IPS-18a (cell line): ENCODE data around the gene TCF19.
"Not testable (repeated sequence)": the region's sequence is repeated elsewhere in the genome, so short reads cannot be mapped to it uniquely, and the experiment has no call there.

Source experiments
- H3K27ac ChIP-seq: one replicate; pipeline ENCODE4 v1.5.1; 2013; ENCODE audit warnings: low read length
- H3K27me3 ChIP-seq: one replicate; pipeline ENCODE4 v1.6.1; 2013; ENCODE audit warnings: mild to moderate bottlenecking, low read length; ENCODE audit not compliant: control insufficient read depth, insufficient read depth
- H3K36me3 ChIP-seq: one replicate; pipeline ENCODE4 v1.6.1; 2013; ENCODE audit warnings: low read depth, low read length; ENCODE audit not compliant: control insufficient read depth
- H3K4me1 ChIP-seq: one replicate; pipeline ENCODE4 v1.6.1; 2013; ENCODE audit warnings: low read depth, low read length; ENCODE audit not compliant: control insufficient read depth
- H3K4me3 ChIP-seq: one replicate; pipeline ENCODE4 v1.5.1; 2013; ENCODE audit warnings: low read length
- H3K9ac ChIP-seq: one replicate; pipeline ENCODE4 v1.6.1; 2013; ENCODE audit warnings: mild to moderate bottlenecking, low read length, moderate library complexity
- H3K9me3 ChIP-seq: one replicate; pipeline ENCODE4 v1.6.1; 2013; ENCODE audit warnings: low read depth, low read length; ENCODE audit not compliant: control insufficient read depth

TCF19 gene

DNA sequence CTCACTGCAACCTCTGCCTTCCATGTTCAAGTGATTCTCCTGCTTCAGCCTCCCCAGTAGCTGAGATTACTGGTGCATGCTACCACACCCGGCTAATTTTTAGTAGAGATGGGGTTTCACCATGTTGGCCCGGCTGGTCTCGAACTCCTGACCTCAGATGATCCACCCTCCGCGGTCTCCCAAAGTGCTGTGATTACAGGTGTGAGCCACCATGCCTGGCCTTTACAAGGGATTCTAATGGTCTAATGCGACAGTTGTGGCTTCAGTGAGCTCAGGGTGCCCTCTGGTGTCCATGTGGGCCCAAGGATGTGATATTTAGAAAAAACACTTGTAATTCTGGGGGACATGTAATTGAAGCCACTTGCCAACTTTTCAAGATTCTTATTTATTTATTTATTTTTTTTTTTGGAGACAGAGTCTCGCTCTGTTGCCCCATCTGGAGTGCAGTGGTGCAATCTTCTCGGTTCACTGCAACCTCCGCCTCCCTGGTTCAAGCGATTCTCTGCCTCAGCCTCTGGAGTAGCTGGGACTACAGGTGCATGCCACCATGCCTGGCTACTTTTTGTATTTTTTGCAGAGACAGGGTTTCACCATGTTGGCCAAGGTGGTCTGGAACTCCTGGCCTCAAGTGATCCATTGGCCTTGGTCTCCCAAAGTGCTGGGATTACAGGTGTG lies 34.2 kb downstream of the TCF19 start:
- H3K4me1 ChIP-seq, H3K9ac ChIP-seq, H3K4me3 ChIP-seq, H3K27me3 ChIP-seq, H3K36me3 ChIP-seq, H3K9me3 ChIP-seq, H3K27ac ChIP-seq: not testable (repeated sequence)

DNA sequence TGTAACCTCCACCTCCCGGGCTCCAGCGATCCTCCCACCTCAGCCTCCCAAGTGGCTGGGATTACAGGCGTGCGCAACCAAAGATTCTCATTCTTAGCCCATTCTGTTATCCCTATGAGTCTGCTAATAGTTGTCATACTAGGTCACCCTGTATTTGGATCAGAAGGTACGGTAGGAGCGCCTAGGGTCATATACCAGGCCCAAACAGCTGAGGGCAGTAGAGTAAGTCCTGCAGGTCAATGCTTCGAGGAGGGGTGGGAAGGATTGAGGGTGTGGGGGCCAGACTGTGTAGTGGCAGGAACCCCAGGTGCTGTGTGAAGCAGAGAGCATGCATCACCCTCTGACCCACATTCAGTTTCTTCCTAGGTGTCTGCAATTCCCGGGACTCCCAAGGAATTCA lies 34.8 kb downstream of the TCF19 start:
- H3K36me3 ChIP-seq = no peaks in the 10 kb centered on the region
- H3K27me3 ChIP-seq = no peaks in the 10 kb centered on the region
- no peak overlapping the region for H3K27ac ChIP-seq
- H3K9ac ChIP-seq = no peak overlapping the region
- no peaks in the 10 kb centered on the region for H3K9me3 ChIP-seq
- no peak overlapping the region for H3K4me3 ChIP-seq
- peaks cover 3% of the 10 kb centered on the region for H3K4me1 ChIP-seq

DNA sequence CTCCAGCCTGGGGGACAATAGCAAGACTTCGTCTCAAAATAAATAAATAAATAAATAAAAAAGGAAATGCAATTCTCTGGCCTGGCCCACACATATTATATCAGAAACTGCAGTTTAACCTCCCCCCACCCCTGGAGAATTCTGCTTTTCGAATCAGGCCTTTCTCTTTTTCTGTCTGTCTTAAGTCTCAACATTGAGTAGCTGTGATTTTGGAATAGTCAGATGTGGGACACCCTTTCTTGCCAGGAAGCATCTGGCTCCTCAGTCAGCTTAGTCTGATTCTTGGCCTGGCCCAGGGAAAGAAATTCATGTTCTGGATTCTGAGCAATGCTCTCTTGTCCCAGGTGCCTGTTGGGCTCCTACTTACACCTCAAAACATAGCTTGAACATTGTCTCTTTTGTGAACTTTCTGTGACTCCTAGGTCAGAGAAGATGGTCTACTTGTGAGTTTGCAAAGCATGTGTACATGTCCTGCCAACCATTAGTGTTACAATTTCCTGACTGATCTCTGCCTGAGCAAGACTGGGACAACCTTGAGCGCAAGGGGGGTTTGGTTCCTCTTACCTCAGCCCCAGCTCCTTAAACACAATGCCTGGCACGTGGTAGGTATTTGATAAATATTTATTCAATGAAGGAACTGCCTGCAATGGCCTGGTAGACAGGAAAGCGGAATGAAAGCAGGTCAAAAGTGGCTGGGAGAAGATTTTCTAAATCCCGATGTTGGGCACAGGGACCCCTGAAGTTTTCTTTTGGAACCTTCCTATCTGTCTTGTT lies 35.9 kb downstream of the TCF19 start:
- no peak overlapping the region for H3K9ac ChIP-seq
- H3K4me3 ChIP-seq = no peak overlapping the region
- no peaks in the 10 kb centered on the region for H3K27me3 ChIP-seq
- no peaks in the 10 kb centered on the region for H3K9me3 ChIP-seq
- H3K4me1 ChIP-seq = peaks cover 1% of the 10 kb centered on the region
- H3K27ac ChIP-seq = no peak overlapping the region
- no peaks in the 10 kb centered on the region for H3K36me3 ChIP-seq

DNA sequence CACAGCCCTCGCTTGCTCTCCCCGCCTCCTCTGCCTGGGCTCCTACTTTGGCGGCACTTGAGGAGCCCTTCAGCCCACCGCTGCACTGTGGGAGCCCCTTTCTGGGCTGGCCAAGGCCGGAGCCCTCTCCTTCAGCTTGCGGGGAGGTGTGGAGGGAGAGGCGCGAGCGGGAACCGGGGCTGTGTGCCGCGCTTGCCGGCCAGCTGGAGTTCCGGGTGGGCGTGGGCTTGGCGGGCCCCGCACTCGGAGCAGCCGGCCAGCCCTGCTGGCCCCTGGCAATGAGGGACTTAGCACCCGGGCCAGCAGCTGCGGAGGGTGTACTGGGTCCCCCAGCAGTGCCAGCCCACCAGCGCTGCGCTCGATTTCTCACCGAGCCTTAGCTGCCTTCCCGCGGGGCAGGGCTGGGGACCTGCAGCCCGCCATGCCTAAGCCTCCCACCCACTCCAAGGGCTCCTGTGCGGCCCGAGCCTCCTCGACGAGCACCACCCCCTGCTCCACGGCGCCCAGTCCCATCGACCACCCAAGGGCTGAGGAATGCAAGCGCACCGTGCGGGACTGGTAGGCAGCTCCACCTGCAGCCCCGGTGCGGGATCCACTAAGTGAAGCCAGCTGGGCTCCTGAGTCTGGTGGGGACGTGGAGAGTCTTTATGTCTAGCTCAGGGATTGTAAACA lies 37.1 kb downstream of the TCF19 start:
- not testable (repeated sequence) for H3K36me3 ChIP-seq, H3K27ac ChIP-seq, H3K9me3 ChIP-seq, H3K4me1 ChIP-seq, H3K9ac ChIP-seq, H3K4me3 ChIP-seq, H3K27me3 ChIP-seq

DNA sequence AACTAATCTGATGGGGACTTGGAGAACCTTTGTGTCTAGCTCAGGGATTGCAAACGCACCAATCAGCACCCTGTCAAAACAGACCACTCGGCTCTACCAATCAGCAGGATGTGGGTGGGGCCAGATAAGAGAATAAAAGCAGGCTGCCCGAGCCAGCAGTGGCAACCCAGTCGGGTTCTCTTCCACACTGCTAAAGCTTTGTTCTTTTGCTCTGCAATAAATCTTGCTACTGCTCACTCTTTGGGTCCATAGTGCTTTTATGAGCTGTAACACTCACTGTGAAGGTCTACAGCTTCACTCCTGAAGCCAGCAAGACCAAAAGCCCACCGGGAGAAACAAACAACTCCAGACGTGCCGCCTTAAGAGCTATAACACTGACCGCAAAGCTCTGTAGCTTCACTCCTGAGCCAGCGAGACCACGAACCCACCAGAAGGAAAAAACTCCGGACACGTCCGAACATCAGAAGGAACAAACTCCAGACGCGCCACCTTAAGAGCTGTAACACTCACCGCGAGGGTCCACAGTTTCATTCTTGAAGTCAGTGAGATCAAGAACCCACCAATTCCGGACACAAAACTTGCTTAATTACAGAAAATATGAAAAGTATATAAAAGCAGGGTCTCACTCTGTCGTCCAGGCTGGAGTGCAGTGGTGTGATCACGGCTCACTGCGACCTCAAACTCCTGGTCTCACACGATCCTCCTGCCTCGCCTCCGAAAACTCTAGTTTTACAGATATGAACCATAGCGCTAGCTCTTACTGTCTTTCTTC lies 38.0 kb downstream of the TCF19 start:
- not testable (repeated sequence) for H3K36me3 ChIP-seq, H3K9ac ChIP-seq, H3K27ac ChIP-seq, H3K9me3 ChIP-seq, H3K27me3 ChIP-seq, H3K4me1 ChIP-seq
- H3K4me3 ChIP-seq = peak overlapping the region; percentile 81

DNA sequence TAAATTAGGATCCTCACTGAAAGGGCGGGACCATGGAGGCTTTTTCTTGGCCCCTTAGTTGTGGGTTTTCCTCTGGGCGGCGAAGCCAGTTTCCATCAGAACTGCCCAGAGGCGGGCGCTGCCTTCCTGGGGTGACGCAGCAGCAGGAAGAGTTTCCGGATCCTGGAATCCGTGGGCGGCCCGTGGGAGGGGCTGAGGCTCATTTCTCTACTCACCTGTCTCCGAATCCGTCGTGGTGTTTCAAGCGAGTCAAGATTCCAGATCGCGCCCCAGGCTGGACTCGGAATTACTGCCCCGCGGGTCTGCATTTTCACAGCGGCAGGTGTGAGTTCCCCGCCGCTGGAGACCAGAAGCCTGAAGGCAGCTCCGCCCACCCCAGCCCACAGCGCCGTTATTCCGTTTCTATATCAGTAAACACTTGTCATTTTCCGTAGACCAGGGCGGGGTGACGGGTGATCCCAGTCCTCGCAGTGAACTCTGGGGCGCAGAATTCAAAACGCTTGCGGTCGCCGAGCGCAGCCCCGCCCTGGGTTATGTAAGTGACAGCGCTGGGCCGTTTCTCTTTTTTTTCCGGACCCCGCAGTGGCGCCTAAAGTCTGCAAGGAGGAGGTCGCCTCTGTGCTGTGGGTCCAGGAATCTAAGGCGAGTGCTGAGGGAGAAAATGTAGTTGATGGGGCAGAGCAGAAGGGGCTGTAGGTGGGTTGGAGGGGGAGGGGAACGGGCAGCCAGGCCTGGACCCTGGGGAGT lies 39.3 kb downstream of the TCF19 start:
- Histone ChIP-seq H3K4me1 (peaks cover 5% of the 10 kb centered on the region), H3K9me3 (no peaks in the 10 kb centered on the region), H3K4me3 (peak overlapping the region; percentile 81), H3K27ac (no peak overlapping the region), H3K36me3 (no peaks in the 10 kb centered on the region), H3K27me3 (no peaks in the 10 kb centered on the region), H3K9ac (peak overlapping the region; percentile 14)

DNA sequence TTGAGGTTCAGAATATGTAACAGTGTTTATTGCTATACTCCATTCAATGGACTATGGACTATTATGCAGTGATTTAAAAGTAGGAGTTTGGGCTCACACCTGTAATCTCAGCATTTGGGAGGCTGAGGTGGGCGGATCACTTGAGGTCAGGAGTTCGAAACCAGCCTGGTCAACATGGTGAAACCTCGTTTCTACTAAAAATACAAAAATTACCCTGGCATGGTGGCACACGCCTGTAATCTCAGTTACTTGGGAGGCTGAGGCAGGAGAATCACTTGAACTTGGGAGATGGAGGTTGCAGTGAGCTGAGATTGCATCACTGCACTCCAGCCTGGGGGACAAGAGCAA lies 40.7 kb downstream of the TCF19 start:
- peaks cover 18% of the 10 kb centered on the region for H3K4me1 ChIP-seq
- not testable (repeated sequence) for H3K9ac ChIP-seq, H3K27ac ChIP-seq, H3K9me3 ChIP-seq, H3K27me3 ChIP-seq, H3K36me3 ChIP-seq, H3K4me3 ChIP-seq

DNA sequence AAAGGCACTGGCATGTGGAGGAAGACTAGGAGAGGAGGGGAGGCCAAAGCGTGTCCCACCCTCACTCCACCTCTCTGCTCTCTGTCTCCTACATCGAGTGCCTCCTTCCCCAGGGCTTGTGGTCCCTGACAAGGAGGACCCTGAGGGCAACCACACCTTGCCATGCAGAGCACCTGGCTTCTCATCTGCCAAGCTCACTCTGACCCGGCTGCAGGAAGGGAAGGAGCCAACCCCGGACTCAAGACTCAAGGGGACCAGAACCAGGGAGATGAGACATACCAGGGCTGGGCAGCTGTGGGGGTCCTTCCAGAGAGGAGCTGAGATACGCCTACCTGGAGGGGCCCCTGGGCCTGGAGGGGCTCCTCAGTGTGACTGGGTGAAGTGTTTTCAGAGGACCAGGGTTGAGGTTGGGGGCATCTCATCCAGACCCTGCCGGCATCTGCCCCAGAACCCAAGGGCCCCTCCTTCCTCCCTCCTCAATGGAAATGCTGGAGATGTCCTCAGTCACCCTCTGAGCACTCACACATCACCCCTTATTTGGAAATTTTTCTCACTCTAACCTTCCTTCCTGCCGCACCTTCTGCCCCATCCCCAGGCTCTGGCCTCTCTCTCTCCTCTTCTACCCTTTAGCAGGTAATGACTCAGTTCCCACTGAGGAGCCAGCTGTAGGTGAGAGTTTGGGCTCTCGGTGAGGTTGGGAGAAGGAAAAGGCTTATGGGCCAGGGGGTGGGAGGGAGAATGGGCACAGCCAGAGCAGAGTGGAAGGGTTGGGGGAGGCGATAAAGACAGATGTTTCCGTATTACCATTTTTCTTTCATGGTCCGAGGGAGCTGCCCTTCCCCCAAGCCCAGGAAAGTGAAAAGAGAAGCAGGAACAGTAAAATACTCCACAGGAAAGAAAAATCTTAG lies 44.1 kb downstream of the TCF19 start:
- H3K27me3 ChIP-seq = no peaks in the 10 kb centered on the region
- no peak overlapping the region for H3K9ac ChIP-seq
- no peaks in the 10 kb centered on the region for H3K36me3 ChIP-seq
- peaks cover 18% of the 10 kb centered on the region for H3K4me1 ChIP-seq
- H3K4me3 ChIP-seq = no peak overlapping the region
- H3K27ac ChIP-seq = no peak overlapping the region
- H3K9me3 ChIP-seq = no peaks in the 10 kb centered on the region

DNA sequence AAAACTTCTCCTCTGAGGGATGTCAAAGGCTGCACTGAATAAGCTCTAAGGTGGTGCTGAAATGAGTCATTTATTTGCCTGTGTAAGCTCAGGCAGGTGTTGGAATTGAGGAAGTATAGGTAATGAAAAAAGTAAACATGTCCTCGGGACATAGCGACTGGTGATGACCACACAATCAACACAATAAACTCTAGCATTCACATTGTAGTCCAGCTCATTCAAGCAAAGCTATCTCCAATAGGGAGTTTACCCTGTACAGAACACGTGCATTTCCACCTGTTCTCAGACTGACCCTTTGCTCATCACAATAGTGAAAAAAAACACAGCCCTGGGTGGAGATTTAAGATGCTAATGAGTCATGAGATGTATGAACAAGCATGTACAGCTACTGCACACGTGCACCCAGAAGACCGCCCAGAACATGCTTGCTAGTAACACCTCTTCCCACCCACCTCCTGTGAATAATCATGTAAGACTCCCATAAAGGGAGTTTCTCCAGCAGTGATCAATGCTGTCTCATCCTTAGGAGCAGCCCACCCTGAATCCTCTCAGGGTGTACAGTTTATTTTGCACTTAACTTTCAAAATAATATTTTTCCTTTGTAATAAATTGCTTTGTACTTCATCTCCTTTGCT lies 45.1 kb downstream of the TCF19 start:
- Histone ChIP-seq H3K4me1 (peaks cover 18% of the 10 kb centered on the region), H3K36me3 (no peaks in the 10 kb centered on the region), H3K9me3 (no peaks in the 10 kb centered on the region), H3K4me3 (no peak overlapping the region), H3K27me3 (no peaks in the 10 kb centered on the region), H3K9ac (no peak overlapping the region), H3K27ac (no peak overlapping the region)

DNA sequence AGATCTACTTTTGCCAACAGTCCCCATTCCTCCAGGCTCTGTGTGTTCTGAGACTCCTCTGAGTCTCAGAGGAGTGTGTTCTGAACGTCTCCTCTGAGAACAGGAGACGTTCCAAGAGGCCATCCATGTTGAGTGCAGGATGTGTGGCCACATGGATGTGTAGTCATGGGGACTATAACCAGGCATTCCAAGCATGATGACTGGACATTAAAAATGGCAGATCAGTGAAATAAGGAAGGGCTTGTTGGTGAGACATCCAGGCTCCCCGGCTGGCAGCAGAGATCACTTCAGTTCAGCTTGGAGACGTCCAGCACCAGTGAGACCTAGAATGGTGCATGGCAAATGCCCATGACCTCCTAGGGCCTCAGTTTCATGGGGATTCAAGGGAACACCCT lies 46.4 kb downstream of the TCF19 start:
- H3K4me3 ChIP-seq = no peak overlapping the region
- peaks cover 18% of the 10 kb centered on the region for H3K4me1 ChIP-seq
- H3K9ac ChIP-seq = no peak overlapping the region
- no peaks in the 10 kb centered on the region for H3K36me3 ChIP-seq
- H3K9me3 ChIP-seq = no peaks in the 10 kb centered on the region
- H3K27ac ChIP-seq = no peak overlapping the region
- H3K27me3 ChIP-seq = no peaks in the 10 kb centered on the region
